GM10266 (cell line): ENCODE data around the gene CAPN5.

ENCODE experiments used
- DNase-seq: peaks from one replicate; pipeline ENCODE4 v3.0.0; 2012; ENCODE audit errors: extremely low spot score
- CTCF ChIP-seq: IDR thresholded peaks from 2 replicates; pipeline ENCODE4 v1.5.1; 2012; ENCODE audit warnings: mild to moderate bottlenecking, low read depth; ENCODE audit not compliant: control insufficient read depth, insufficient read depth; ENCODE audit errors: missing control alignments

CAPN5 gene

GRCh38 chr11:77143405-77144020, 76.7 kb downstream of the CAPN5 start:
- DNase-seq, result no peak
- no peak for TF ChIP-seq CTCF

DNA sequence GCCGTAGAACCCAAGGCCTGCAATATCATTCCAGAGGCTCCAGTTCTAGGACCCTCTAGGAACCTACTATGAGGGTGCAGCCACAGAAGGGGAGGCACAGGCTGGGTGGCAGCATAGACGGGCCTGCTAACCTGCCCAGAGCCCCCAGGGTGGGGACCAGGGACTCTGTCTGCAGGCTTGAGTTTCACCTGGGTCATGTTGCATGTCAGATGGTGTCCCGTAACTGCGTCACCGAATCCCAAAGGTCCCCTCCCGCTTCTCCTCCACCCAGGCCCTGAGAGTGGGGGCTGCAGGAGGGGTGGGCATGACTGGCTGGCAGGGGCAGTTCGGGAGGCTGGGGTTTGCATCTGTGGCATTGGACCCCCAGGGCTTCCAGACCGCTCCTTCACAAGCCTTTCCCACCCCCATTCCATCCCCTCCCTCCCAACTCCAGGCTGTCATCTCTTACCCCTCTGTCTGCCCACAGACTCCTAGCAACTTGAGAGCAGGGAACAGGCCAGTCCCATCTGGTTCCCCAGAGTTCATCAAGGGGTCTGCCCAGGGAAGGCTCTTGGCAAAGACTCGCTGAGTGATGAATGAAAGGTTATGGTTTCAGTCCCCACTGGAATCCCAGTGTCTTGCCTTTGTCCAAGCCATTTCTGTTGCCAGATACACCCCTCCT, 77.6 kb downstream of the CAPN5 start:
- no peak for DNase-seq
- no peak for TF ChIP-seq CTCF

DNA sequence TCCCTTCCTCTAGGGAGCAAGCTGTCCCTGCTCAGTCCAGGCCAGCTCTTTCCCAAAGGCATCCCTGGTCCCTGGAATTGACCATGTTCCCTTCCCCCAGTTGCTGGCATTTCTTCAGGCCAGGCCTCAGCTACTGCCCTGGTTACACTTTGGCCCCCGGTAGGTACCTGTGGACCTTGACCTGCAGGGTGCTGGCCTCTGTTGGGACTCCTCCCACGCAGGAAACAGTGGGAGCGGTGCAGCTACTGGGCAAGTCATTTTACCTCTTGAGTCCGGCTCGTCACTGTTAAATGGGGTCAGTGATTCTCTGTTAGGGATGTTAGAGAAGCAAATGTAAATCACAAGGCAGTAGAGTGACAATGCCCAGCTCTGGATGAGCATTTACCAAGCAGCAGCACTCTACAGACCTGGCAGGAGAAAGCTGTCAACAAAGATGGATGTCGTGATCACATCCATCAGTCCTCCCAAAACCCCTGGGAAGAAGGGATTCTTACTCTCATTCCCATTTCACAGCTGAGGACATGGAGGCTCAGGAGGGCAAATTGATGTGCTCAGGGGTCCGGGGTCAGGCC, 78.2 kb downstream of the CAPN5 start:
- no peak for DNase-seq
- no peak for TF ChIP-seq CTCF

GRCh38 chr11:77146261-77147035, 79.7 kb downstream of the CAPN5 start:
- no peak for TF ChIP-seq CTCF
- DNase-seq, result no peak

DNA sequence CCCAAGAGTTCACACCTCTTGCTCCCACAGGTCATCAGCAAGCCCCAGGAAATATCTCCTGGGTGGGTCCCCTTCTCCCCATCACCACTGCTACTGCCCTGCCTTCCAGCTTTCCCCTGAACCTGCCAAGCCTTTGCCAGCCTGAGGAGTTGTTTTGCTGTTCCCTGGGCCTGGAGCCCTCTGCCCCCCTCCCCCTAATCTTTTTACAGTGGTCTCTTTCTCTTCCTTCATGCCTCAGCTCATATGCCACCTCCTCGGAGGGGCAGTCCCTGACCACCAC, 80.2 kb downstream of the CAPN5 start:
- DNase-seq, result no peak
- no peak for TF ChIP-seq CTCF

DNA sequence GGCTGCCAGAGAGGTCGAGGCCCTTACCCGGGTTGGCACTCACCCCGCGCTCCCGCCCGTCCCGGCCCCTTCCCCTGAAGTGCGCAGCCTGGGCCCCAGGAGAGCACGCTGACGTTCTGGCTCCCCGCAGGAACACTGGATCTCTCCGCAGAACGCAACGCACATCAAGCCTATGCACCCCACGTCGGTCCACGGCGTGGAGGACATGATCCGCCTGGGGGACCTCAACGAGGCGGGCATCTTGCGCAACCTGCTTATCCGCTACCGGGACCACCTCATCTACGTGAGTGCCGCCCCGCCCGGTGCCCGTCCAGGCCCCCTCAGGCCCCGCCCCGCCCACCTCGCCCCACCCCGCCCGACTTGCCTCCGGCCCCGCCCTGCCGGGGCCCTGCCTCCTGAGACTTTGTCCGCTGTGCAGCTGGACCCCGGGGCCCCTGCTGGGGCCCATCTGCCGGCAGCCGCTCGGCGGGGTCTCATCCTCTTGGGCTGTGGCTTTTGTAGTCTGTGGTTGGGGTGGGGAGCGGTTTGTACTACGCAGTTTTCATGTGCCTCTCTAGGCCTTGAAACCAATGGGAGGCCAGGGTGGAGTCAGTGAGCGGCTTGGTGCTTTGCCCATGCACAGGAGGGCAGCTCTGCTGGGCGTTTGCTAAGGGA, 81.0 kb downstream of the CAPN5 start:
- no peak for TF ChIP-seq CTCF
- DNase-seq, result no peak
